ENCODE data around the gene HMGXB4. TPM values are rescaled to one million over a fixed set of nuclear protein-coding genes. Genes with fewer than 3 reads are reported as not detected.
A peak's percentile ranks its signal among the peaks of the same experiment; 100 is the strongest.

Gene HMGXB4, protein sequence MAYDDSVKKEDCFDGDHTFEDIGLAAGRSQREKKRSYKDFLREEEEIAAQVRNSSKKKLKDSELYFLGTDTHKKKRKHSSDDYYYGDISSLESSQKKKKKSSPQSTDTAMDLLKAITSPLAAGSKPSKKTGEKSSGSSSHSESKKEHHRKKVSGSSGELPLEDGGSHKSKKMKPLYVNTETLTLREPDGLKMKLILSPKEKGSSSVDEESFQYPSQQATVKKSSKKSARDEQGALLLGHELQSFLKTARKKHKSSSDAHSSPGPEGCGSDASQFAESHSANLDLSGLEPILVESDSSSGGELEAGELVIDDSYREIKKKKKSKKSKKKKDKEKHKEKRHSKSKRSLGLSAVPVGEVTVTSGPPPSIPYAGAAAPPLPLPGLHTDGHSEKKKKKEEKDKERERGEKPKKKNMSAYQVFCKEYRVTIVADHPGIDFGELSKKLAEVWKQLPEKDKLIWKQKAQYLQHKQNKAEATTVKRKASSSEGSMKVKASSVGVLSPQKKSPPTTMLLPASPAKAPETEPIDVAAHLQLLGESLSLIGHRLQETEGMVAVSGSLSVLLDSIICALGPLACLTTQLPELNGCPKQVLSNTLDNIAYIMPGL
- polyA plus RNA-seq: 18.6 TPM
- long read RNA-seq, donor 1, partial matches to known transcripts: 0 of 4 reads
- long read RNA-seq, donor 1, other reads (novel, unspliced or antisense): 0 of 4 reads
- long read RNA-seq, donor 2, partial matches to known transcripts: 0 of 8 reads
- long read RNA-seq, donor 2, other reads (novel, unspliced or antisense): 0 of 8 reads
- long read RNA-seq, donor 3, partial matches to known transcripts: 0 of 4 reads
- long read RNA-seq, donor 3, other reads (novel, unspliced or antisense): 0 of 4 reads
- long read RNA-seq, donor 4, partial matches to known transcripts: 0 of 1 reads
- long read RNA-seq, donor 4, other reads (novel, unspliced or antisense): 0 of 1 reads
- long read RNA-seq, donor 5, partial matches to known transcripts: 0 of 1 reads
- long read RNA-seq, donor 5, other reads (novel, unspliced or antisense): 0 of 1 reads
- long read RNA-seq, donor 6, partial matches to known transcripts: 0 of 1 reads
- long read RNA-seq, donor 6, other reads (novel, unspliced or antisense): 0 of 1 reads
- long read RNA-seq, donor 7, full-length matches to known transcripts: 6 of 11 reads
- long read RNA-seq, donor 7, partial matches to known transcripts: 5 of 11 reads
- long read RNA-seq, donor 7, other reads (novel, unspliced or antisense): 0 of 11 reads
- long read RNA-seq, donor 8, transcript HMGXB4-203 (4 exons, 1,257 nt): major isoform, 8 of 24 reads
- long read RNA-seq, donor 8, partial matches to known transcripts: 15 of 24 reads
- long read RNA-seq, donor 8, other reads (novel, unspliced or antisense): 0 of 24 reads
- long read RNA-seq, donor 9, partial matches to known transcripts: 0 of 7 reads
- long read RNA-seq, donor 9, other reads (novel, unspliced or antisense): 0 of 7 reads
- long read RNA-seq, donor 10, partial matches to known transcripts: 0 of 4 reads
- long read RNA-seq, donor 10, other reads (novel, unspliced or antisense): 0 of 4 reads
- long read RNA-seq, donor 11, partial matches to known transcripts: 0 of 3 reads
- long read RNA-seq, donor 11, other reads (novel, unspliced or antisense): 0 of 3 reads

DNA sequence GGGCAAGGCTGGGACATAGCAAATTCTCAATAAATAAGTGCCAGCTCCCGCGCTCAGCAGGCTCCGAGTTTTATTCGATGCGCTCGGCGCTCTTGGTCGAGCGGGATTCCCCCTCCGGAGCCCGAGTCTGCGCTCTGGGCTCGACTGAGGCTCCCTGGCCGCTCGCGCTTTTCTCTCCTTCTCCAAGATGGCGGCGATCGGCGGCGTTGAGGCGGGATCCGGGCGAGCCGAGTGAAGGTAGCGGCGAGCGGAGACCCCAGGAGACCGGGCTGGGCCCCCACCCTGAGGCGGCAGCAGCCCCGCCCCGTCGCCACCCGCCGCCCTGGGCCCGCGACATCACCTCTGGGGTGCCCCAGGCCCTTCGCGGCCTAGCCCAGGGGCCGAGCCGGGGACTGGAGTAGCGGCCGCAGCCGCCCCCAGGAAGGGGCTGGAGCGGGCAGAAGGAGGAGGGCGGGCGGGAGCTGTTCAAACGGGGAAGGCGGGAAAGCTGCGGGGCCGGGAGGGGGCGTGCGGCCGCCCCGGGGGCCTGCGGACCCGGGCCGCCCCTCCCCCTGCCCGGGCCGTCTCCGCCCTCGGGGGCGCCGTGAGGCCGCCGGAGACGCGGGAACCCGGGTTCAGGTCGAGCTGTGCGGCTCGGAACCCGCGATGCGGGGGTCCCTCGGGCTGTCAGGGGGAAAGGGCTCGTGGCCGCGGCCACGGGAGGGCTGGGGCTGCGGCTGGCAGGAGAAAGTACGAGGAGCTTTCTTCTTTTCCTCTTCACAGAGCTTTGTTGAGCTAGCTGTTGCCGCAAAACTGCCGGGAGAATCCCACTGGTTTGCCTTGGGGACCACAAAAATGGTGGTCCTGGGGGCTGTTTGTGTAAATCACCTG is at the start of gene HMGXB4:
HMGXB4 (plus strand) TSS at position 173 of the 870 bp plus-strand sequence. CDS start 4,898 bp downstream, outside the sequence.
- WGBS (ENCODE audit: insufficient coverage, low lambda C conversion rate): no CpG with 5 or more reads among the region's 84 CpGs

DNA sequence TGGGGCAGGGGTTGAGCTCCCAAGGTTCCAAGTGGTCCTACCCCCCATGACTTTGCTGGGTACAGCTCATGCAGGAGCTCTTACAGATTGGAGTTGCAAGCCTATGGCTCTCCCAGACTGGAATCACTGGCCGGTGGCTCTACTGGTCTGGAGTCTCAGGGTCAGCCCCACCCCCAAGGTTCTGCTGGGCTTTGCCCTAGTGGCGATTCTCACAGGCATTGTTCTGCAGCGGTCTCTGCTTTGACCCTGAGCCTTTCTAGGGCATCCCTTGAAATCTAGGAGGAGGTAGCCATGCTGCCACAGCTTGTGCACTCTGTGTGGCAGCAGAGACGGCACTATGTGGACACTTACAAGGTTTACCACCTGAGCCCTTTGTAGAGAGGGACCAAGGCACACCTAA is 49.3 kb upstream of the HMGXB4 start:
- no peak for DNase-seq
- Histone ChIP-seq H3K4me3 (ENCODE audit: low read length) (no peak overlapping the region), H3K9me3 (ENCODE audit: control insufficient read depth, low read depth, low read length) (no peaks in the 10 kb centered on the region), H3K4me1 (ENCODE audit: control insufficient read depth, insufficient read depth, low read length) (no peaks in the 10 kb centered on the region), H3K36me3 (ENCODE audit: control insufficient read depth, insufficient read depth, low read length) (no peaks in the 10 kb centered on the region), H3K27ac (ENCODE audit: low read length) (no peak overlapping the region), H3K27me3 (ENCODE audit: control insufficient read depth, insufficient read depth, low read length) (peaks cover 5% of the 10 kb centered on the region)
- WGBS (ENCODE audit: insufficient coverage, low lambda C conversion rate): no CpG with 5 or more reads among the region's 4 CpGs

More for the DNA sequence above, at the start of gene HMGXB4:
- DNase-seq: peak; percentile 87 to 92
- Histone ChIP-seq H3K27me3 (ENCODE audit: control insufficient read depth, insufficient read depth, low read length) (no peaks in the 10 kb centered on the region), H3K27ac (ENCODE audit: low read length) (peak within 1 kb of the TSS; percentile 48), H3K9me3 (ENCODE audit: control insufficient read depth, low read depth, low read length) (no peaks in the 10 kb centered on the region), H3K36me3 (ENCODE audit: control insufficient read depth, insufficient read depth, low read length) (peaks cover 5% of the 10 kb centered on the region), H3K4me3 (ENCODE audit: low read length) (peak within 1 kb of the TSS; percentile 87), H3K4me1 (ENCODE audit: control insufficient read depth, insufficient read depth, low read length) (peaks cover 2% of the 10 kb centered on the region)

DNA sequence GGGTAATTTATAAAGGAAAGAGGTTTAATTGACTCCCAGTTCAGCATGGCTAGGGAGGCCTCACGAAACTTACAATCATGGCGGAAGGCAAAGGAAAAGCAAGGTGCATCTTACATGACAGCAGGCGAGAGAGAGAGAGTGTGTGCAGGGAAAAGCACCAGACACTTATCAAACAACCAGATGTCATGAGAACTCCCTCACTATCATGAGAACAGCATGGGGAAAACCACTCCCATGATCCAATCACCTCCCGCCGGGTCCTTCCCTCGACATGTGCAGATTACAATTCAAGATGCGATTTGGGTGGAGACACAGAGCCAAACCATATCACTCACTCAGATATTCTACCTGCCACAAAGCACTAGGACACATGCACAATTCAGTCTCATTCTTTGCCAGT is 48.1 kb upstream of the HMGXB4 start:
- peaks cover 5% of the 10 kb centered on the region for H3K27me3 ChIP-seq (ENCODE audit: control insufficient read depth, insufficient read depth, low read length)
- H3K9me3 ChIP-seq (ENCODE audit: control insufficient read depth, low read depth, low read length): no peaks in the 10 kb centered on the region
- WGBS (ENCODE audit: insufficient coverage, low lambda C conversion rate): no CpG with 5 or more reads among the region's 7 CpGs
- no peaks in the 10 kb centered on the region for H3K4me1 ChIP-seq (ENCODE audit: control insufficient read depth, insufficient read depth, low read length)
- H3K36me3 ChIP-seq (ENCODE audit: control insufficient read depth, insufficient read depth, low read length): no peaks in the 10 kb centered on the region
- no peak overlapping the region for H3K4me3 ChIP-seq (ENCODE audit: low read length)
- no peak overlapping the region for H3K27ac ChIP-seq (ENCODE audit: low read length)
- DNase-seq: no peak

DNA sequence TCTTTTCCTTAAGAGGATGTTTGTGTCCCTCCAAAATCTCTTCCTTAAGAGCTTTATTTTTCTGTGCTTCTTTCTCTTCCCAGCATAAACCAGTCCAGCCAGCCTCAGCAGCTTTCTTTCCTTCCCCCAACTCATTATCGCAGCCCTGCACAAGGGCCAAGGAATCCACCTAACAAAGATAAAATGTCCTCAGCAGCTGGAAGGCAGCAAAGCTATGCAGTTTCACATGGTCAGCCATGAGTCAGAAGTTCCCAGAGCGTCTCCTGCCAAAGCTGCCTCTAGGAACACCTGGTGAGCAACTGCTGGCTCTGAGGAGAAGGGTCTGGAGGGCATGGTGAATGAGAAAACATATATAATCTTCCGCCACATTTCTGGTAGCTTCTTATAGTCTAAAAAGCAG is 45.3 kb upstream of the HMGXB4 start:
- 86% methylated on average over 1 of the region's 3 CpGs for WGBS (ENCODE audit: insufficient coverage, low lambda C conversion rate)
- no peak overlapping the region for H3K4me3 ChIP-seq (ENCODE audit: low read length)
- DNase-seq: no peak

DNA sequence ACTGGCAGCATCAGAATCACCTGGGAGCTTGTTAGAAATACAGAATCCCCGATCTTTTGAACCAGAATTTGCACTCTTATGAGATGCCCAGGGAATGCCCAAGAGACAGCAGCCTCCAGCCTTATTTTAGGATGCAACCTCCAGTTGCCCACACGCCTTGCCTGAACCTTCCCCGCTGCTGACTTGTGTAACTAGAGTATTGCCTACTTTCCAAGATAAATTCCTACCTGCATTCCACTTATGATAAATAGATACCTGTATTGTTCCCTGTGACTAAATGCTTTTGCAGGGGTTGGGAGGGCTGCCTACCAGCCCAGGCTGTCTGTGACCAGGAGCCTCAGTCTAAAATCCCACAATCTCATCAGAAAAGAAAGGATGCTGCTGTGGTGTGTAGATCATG is 44.3 kb upstream of the HMGXB4 start:
- H3K27ac ChIP-seq (ENCODE audit: low read length): no peak overlapping the region
- H3K4me1 ChIP-seq (ENCODE audit: control insufficient read depth, insufficient read depth, low read length): no peaks in the 10 kb centered on the region
- peaks cover 3% of the 10 kb centered on the region for H3K27me3 ChIP-seq (ENCODE audit: control insufficient read depth, insufficient read depth, low read length)
- no peak overlapping the region for H3K4me3 ChIP-seq (ENCODE audit: low read length)
- H3K36me3 ChIP-seq (ENCODE audit: control insufficient read depth, insufficient read depth, low read length): no peaks in the 10 kb centered on the region
- WGBS (ENCODE audit: insufficient coverage, low lambda C conversion rate): no CpG with 5 or more reads among the region's 3 CpGs
- no peaks in the 10 kb centered on the region for H3K9me3 ChIP-seq (ENCODE audit: control insufficient read depth, low read depth, low read length)
- no peak for DNase-seq

More for the DNA sequence above, 45.3 kb upstream of the HMGXB4 start:
- no peak overlapping the region for H3K27ac ChIP-seq (ENCODE audit: low read length)
- peaks cover 5% of the 10 kb centered on the region for H3K27me3 ChIP-seq (ENCODE audit: control insufficient read depth, insufficient read depth, low read length)
- H3K4me1 ChIP-seq (ENCODE audit: control insufficient read depth, insufficient read depth, low read length): no peaks in the 10 kb centered on the region
- no peaks in the 10 kb centered on the region for H3K9me3 ChIP-seq (ENCODE audit: control insufficient read depth, low read depth, low read length)
- no peaks in the 10 kb centered on the region for H3K36me3 ChIP-seq (ENCODE audit: control insufficient read depth, insufficient read depth, low read length)

DNA sequence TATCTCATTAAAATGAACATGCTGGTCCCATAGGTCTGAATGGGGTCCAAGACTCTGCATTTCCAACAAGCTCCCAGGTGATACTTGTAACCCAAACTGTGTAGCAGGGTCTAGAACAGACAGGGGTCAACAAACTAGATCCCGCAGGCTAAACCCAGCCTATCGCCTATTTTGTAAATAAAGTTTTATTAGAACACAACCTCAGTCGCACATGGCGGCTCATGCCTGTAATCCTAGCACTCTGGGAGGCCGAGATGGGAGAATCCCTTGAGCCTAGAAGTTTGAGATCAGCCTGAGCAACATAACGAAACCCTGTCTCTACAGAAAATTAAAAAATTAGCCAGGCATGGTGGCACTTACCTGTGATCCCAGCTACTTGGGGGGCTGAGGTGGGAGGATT is 42.3 kb upstream of the HMGXB4 start:
- Histone ChIP-seq H3K4me1 (ENCODE audit: control insufficient read depth, insufficient read depth, low read length) (no peaks in the 10 kb centered on the region), H3K27me3 (ENCODE audit: control insufficient read depth, insufficient read depth, low read length) (no peaks in the 10 kb centered on the region), H3K4me3 (ENCODE audit: low read length) (no peak overlapping the region), H3K36me3 (ENCODE audit: control insufficient read depth, insufficient read depth, low read length) (no peaks in the 10 kb centered on the region), H3K9me3 (ENCODE audit: control insufficient read depth, low read depth, low read length) (no peaks in the 10 kb centered on the region), H3K27ac (ENCODE audit: low read length) (no peak overlapping the region)
- WGBS (ENCODE audit: insufficient coverage, low lambda C conversion rate): no CpG with 5 or more reads among the region's 6 CpGs
- DNase-seq: no peak

DNA sequence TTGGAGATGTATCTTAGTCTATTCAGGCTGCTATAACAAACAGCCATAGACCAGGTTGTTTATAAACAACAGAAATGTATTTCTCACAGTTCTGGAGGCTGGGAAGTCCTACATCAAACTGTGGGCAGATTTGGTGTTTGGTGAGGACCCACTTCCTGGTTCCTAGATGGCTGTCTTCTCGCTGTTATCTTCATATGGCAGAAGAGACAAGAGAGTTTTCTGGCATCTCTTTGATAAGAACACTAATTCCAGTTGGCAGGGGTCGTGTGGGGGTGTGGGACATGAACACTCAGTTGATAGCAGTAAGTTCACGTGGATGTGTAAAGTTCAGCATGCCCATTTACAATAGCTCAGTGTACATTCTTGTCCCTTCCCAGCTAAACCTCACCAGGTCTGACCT is 41.3 kb upstream of the HMGXB4 start:
- Histone ChIP-seq H3K27ac (ENCODE audit: low read length) (no peak overlapping the region), H3K27me3 (ENCODE audit: control insufficient read depth, insufficient read depth, low read length) (no peaks in the 10 kb centered on the region), H3K36me3 (ENCODE audit: control insufficient read depth, insufficient read depth, low read length) (no peaks in the 10 kb centered on the region), H3K9me3 (ENCODE audit: control insufficient read depth, low read depth, low read length) (no peaks in the 10 kb centered on the region), H3K4me3 (ENCODE audit: low read length) (no peak overlapping the region), H3K4me1 (ENCODE audit: control insufficient read depth, insufficient read depth, low read length) (no peaks in the 10 kb centered on the region)
- 100% methylated on average over 1 of the region's 3 CpGs for WGBS (ENCODE audit: insufficient coverage, low lambda C conversion rate)
- DNase-seq: no peak

DNA sequence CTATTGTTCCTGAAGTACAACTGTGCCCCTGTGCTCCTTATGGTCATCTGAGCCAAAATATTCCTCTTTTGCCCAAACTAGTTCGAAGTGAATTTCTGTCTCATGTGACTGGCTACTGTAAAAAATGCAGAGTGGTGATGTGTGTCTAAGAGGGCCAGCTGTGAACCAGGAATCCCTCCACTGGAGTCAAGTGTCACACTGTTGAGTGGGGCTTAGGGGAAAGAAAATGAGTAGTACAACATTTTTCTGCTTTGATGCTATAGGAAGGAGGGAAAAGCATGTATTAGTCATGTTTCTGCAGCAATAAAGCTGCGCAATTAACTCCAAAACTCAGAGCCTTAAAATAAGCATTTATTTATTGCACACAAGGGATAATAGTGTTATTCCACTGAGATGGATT is 39.8 kb upstream of the HMGXB4 start:
- Histone ChIP-seq H3K27me3 (ENCODE audit: control insufficient read depth, insufficient read depth, low read length) (no peaks in the 10 kb centered on the region), H3K4me3 (ENCODE audit: low read length) (no peak overlapping the region), H3K36me3 (ENCODE audit: control insufficient read depth, insufficient read depth, low read length) (no peaks in the 10 kb centered on the region), H3K27ac (ENCODE audit: low read length) (no peak overlapping the region), H3K4me1 (ENCODE audit: control insufficient read depth, insufficient read depth, low read length) (no peaks in the 10 kb centered on the region), H3K9me3 (ENCODE audit: control insufficient read depth, low read depth, low read length) (no peaks in the 10 kb centered on the region)
- WGBS (ENCODE audit: insufficient coverage, low lambda C conversion rate): no CpG with 5 or more reads among the region's 2 CpGs
- no peak for DNase-seq

DNA sequence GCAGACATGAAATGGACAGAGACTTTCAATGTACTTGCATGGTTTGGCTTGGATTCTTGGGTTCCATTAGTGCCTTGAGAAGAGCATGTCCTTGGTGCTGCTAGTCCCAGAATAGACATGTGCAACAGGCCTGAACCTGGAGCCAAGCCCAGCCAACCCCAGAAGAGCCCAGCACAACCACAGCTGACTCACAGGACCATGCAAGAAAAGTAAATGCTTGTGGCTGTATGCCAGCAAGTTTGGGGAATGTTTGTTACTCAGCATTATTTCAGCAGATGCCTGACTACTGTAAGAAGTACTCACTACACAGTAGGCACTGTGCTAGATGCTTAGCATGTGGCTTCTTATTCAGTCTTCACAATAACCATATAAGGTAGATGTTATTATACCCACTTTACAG is 39.2 kb upstream of the HMGXB4 start:
- no peak for DNase-seq
- H3K27ac ChIP-seq (ENCODE audit: low read length): no peak overlapping the region
- no peaks in the 10 kb centered on the region for H3K36me3 ChIP-seq (ENCODE audit: control insufficient read depth, insufficient read depth, low read length)
- no peaks in the 10 kb centered on the region for H3K27me3 ChIP-seq (ENCODE audit: control insufficient read depth, insufficient read depth, low read length)
- H3K4me1 ChIP-seq (ENCODE audit: control insufficient read depth, insufficient read depth, low read length): no peaks in the 10 kb centered on the region
- H3K4me3 ChIP-seq (ENCODE audit: low read length): no peak overlapping the region
- H3K9me3 ChIP-seq (ENCODE audit: control insufficient read depth, low read depth, low read length): no peaks in the 10 kb centered on the region
